A673 (cell line): ENCODE measurements around the gene SOS1. TPM values are rescaled to one million over a fixed set of nuclear protein-coding genes. Genes with fewer than 3 reads are reported as not detected.

Source experiments
- BruUV-seq: library from RNA; stranded (reverse); fragments of 400-500 nt; replicated peaks from 2 replicates; lab custom pipeline; 2021; lab: Mats Ljungman, UMichigan
- CTCF ChIA-PET: fragments of 300-600 bp; sonication (Branson Sonifier 250); formaldehyde crosslinking; loops from one replicate; lab custom pipeline; 2022; ENCODE audit warnings: antibody characterized with exemption; lab: Charles Lee
- POLR2A ChIA-PET: fragments of 300-600 bp; sonication (Branson Sonifier 250); formaldehyde crosslinking; loops from one replicate; lab custom pipeline; 2022; ENCODE audit warnings: antibody characterized with exemption; ENCODE audit not compliant: low non-redundant PET; lab: Charles Lee
- DNase-seq: peaks from one replicate; pipeline ENCODE4 v3.0.0-alpha.2; 2015; ENCODE audit warnings: low spot score
- H3K27ac ChIP-seq: fragments of 200-600 bp; sonication (generic); 2 replicates; pipeline ENCODE4 v1.5.1; 2016; ENCODE audit warnings: mixed run types, low read depth, mild to moderate bottlenecking, mixed read lengths, antibody characterized with exemption, low read length; ENCODE audit not compliant: poor library complexity, severe bottlenecking
- H3K27me3 ChIP-seq: fragments of 200-600 bp; sonication (generic); replicated peaks from 2 replicates; pipeline ENCODE4 v1.6.1; 2017; ENCODE audit warnings: mixed run types, low read depth, mild to moderate bottlenecking, mixed read lengths, antibody characterized with exemption, low read length; ENCODE audit not compliant: insufficient read depth, poor library complexity
- H3K36me3 ChIP-seq: fragments of 200-600 bp; sonication (generic); 2 replicates; pipeline ENCODE4 v1.6.1; 2016; ENCODE audit warnings: mixed run types, mild to moderate bottlenecking, mixed read lengths, antibody characterized with exemption, low read length; ENCODE audit not compliant: insufficient read depth, poor library complexity, severe bottlenecking
- H3K4me1 ChIP-seq: fragments of 200-600 bp; sonication (generic); 2 replicates; pipeline ENCODE4 v1.6.1; 2017; ENCODE audit warnings: mixed run types, mild to moderate bottlenecking, mixed read lengths, antibody characterized with exemption, low read length; ENCODE audit not compliant: insufficient read depth, poor library complexity, severe bottlenecking
- H3K4me3 ChIP-seq: fragments of 200-600 bp; sonication (generic); 2 replicates; pipeline ENCODE4 v1.5.1; 2016; ENCODE audit warnings: low read depth, mixed run types, mild to moderate bottlenecking, mixed read lengths, low read length; ENCODE audit not compliant: poor library complexity, severe bottlenecking
- H3K9me3 ChIP-seq: fragments of 200-600 bp; sonication (generic); 2 replicates; pipeline ENCODE4 v1.6.1; 2016; ENCODE audit warnings: mixed run types, low read depth, mild to moderate bottlenecking, mixed read lengths, antibody characterized with exemption, low read length; ENCODE audit not compliant: poor library complexity, severe bottlenecking
- EZH2 ChIP-seq: fragments of 200-600 bp; sonication (generic); IDR thresholded peaks from 2 replicates; pipeline ENCODE4 v1.6.1; 2017; ENCODE audit warnings: borderline replicate concordance, low read depth, mild to moderate bottlenecking, mixed read lengths, antibody characterized with exemption, low read length; ENCODE audit not compliant: poor library complexity, severe bottlenecking
- intact Hi-C: fragments of 100-400 bp; cut with micrococcal nuclease; formaldehyde crosslinking; loops from one replicate; pipeline ENCODE4 v1.10.0; 2022; ENCODE audit not compliant: unreplicated experiment
- total RNA-seq: library from RNA; stranded (reverse); gene quantifications from 2 replicates; pipeline ENCODE4 v1.2.3, GENCODE V29; 2021
- TF ChIP-seq, protein P1 (sequence below): fragments of 300-800, 200-600 bp; sonication (generic); conservative IDR thresholded peaks from 2 replicates; pipeline ENCODE4 v1.5.1; 2017; ENCODE audit warnings: low read depth, mild to moderate bottlenecking, antibody characterized with exemption, low read length, moderate library complexity, mixed read lengths

SOS1 gene
- total RNA-seq, 1 experiment from 2014 or later = 37.8 TPM

DNA sequence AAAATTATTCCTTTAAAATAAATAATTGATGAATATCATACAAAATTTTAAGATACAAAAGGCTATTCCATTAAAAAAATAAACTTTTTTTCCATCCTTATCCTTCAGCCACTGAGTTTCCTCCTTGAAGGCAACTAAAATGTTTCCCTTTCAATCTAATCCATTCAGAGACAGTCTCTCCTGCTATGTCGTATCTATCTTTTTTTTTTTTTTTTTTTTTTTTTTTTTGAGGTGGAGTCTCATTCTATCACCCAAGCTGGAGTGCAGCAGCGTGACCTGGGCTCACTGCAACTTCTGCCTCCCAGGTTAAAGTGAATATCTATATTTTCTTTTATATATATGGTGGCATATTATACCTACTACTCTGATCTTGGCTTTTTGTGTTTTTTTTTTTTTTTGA is 31.7 kb upstream of the SOS1 start:
- no TSS peak for BruUV-seq
- ChIA-PET POLR2A (no interaction called here), CTCF (no interaction called here)
- no peak for DNase-seq
- no peaks in the 10 kb centered on the region for H3K27me3 ChIP-seq
- H3K27ac ChIP-seq = no peak overlapping the region
- H3K4me1 ChIP-seq = no peaks in the 10 kb centered on the region
- no peak overlapping the region for H3K4me3 ChIP-seq
- H3K9me3 ChIP-seq = no peaks in the 10 kb centered on the region
- H3K36me3 ChIP-seq = no peaks in the 10 kb centered on the region
- no peak for TF ChIP-seq EZH2
- TF ChIP-seq, protein P1, sequence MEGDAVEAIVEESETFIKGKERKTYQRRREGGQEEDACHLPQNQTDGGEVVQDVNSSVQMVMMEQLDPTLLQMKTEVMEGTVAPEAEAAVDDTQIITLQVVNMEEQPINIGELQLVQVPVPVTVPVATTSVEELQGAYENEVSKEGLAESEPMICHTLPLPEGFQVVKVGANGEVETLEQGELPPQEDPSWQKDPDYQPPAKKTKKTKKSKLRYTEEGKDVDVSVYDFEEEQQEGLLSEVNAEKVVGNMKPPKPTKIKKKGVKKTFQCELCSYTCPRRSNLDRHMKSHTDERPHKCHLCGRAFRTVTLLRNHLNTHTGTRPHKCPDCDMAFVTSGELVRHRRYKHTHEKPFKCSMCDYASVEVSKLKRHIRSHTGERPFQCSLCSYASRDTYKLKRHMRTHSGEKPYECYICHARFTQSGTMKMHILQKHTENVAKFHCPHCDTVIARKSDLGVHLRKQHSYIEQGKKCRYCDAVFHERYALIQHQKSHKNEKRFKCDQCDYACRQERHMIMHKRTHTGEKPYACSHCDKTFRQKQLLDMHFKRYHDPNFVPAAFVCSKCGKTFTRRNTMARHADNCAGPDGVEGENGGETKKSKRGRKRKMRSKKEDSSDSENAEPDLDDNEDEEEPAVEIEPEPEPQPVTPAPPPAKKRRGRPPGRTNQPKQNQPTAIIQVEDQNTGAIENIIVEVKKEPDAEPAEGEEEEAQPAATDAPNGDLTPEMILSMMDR = no peak
- intact Hi-C loops = no loop called here

DNA sequence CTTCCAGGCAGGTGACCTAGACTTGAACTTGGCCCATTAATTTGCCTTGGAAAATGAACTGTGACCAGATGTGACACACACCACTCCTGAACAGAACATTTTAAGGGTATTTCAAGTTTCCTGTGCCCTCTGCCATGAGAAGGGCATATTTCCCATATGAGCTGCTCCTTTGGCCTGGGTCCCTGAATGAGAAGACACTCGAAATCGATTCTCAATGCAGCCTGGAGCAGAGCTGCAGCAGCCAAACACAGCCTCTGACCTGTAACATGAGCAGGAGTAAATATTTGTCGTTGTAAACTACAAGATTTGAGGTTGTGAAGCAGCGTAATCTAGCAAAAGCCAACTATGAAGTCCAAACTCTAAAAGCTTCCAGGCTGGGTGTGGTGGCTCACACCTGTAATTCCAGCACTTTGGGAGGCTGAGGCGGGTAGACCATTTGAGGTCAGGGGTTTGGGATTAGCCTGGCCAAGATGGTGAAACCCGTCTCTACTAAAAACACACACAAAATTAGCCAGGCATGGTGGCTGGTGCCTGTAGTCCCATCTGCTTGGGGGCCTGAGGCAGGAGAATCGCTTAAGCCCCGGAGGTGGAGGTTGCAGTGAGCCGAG is 30.1 kb upstream of the SOS1 start:
- TF ChIP-seq, protein P1 = no peak
- no peak for TF ChIP-seq EZH2
- no peaks in the 10 kb centered on the region for H3K27me3 ChIP-seq
- intact Hi-C loops = no loop called here
- DNase-seq = no peak
- ChIA-PET POLR2A (no interaction called here), CTCF (interaction anchor here (0.6 kb wide), 1 partner anchor 27 kb away, joined by 3 read pairs; no protein-coding TSS in a partner anchor)
- no TSS peak for BruUV-seq
- no peaks in the 10 kb centered on the region for H3K4me1 ChIP-seq
- H3K36me3 ChIP-seq = no peaks in the 10 kb centered on the region
- H3K4me3 ChIP-seq = no peak overlapping the region
- no peak overlapping the region for H3K27ac ChIP-seq
- no peaks in the 10 kb centered on the region for H3K9me3 ChIP-seq

DNA sequence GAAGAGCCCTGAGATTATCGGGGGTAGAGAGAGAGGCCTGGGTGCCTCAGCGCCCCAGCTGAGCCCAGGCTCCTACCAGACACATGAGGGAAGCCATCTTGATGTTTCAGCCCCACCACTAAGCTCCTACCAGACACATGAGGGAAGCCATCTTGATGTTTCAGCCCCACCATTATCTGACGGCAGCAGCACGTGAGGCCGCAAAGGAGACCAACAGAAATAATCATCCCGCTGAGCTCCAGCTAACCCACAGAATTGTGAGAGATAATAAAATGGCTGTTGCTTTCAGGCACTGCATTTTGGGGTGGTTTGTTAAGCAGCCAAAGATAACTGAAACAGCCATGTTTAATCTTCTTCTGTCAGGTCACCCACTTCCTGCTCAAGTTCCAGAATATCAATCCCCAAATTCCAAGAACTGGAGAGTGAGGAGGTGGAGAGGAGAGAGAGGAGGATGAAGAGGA is 29.3 kb upstream of the SOS1 start:
- Histone ChIP-seq H3K27me3 (no peaks in the 10 kb centered on the region), H3K36me3 (no peaks in the 10 kb centered on the region), H3K4me3 (no peak overlapping the region), H3K27ac (no peak overlapping the region), H3K9me3 (no peaks in the 10 kb centered on the region), H3K4me1 (no peaks in the 10 kb centered on the region)
- ChIA-PET POLR2A (no interaction called here), CTCF (no interaction called here)
- TF ChIP-seq, protein P1 = no peak
- TF ChIP-seq EZH2 = no peak
- intact Hi-C loops = no loop called here
- DNase-seq = no peak
- no TSS peak for BruUV-seq
